Measurements from ENCODE around the gene ZNF483.
A peak's percentile ranks its signal among the peaks of the same experiment; 100 is the strongest.
"Not testable (repeated sequence)": the region's sequence is repeated elsewhere in the genome, so short reads cannot be mapped to it uniquely, and the experiment has no call there.

Gene ZNF483

GRCh38 chr9:111599092-111599954 is 74.3 kb downstream of the ZNF483 start, which contains the start of gene PTGR1:
Gene PTGR1, minus strand, starts transcription at chr9:111599647. Its CDS starts 2,225 bp downstream, at chr9:111597422.
- H3K9me3 ChIP-seq (ENCODE audit: control insufficient read depth, low read depth, low read length): no peaks in the 10 kb centered on the region
- peaks cover 6% of the 10 kb centered on the region for H3K36me3 ChIP-seq (ENCODE audit: control insufficient read depth, low read depth, low read length)
- peaks cover 8% of the 10 kb centered on the region for H3K27me3 ChIP-seq (ENCODE audit: control insufficient read depth, insufficient read depth, low read length)
- no peak within 1 kb of the TSS for H3K27ac ChIP-seq (ENCODE audit: low read length)
- peak within 1 kb of the TSS; percentile 89 for H3K4me3 ChIP-seq (ENCODE audit: low read length)
- peaks cover 3% of the 10 kb centered on the region for H3K4me1 ChIP-seq (ENCODE audit: control insufficient read depth, low read depth, low read length)
- peak within 1 kb of the TSS; percentile 59 for H3K9ac ChIP-seq (ENCODE audit: low read length)

DNA sequence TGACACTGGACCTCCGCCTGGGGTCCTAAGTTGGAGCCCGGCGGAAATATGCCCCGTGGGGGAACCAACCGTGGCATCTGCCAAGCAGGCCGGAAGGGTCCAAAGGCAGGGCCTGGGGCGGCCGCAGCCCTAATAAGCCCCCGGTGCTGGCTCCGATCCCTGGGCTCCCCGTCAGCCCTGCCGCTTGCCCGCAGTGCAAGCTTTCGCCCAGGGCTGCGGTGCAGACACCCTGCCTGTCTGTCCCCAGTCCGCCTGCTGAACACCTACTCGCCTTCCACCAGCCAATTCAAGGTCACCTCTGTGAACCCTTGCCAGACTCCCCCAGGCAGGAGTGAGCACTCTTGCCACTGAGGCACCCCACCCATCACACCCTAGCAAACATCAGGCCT is 75.0 kb downstream of the ZNF483 start:
- Histone ChIP-seq H3K27ac (ENCODE audit: low read length) (no peak overlapping the region), H3K4me3 (ENCODE audit: low read length) (peak overlapping the region; percentile 89), H3K9me3 (ENCODE audit: control insufficient read depth, low read depth, low read length) (no peaks in the 10 kb centered on the region), H3K4me1 (ENCODE audit: control insufficient read depth, low read depth, low read length) (peaks cover 3% of the 10 kb centered on the region), H3K36me3 (ENCODE audit: control insufficient read depth, low read depth, low read length) (peaks cover 6% of the 10 kb centered on the region), H3K27me3 (ENCODE audit: control insufficient read depth, insufficient read depth, low read length) (peaks cover 8% of the 10 kb centered on the region), H3K9ac (ENCODE audit: low read length) (peak overlapping the region; percentile 59)

GRCh38 chr9:111601237-111602018 is 76.4 kb downstream of the ZNF483 start:
- Histone ChIP-seq H3K36me3 (ENCODE audit: control insufficient read depth, low read depth, low read length) (no peaks in the 10 kb centered on the region), H3K4me3 (ENCODE audit: low read length) (no peak overlapping the region), H3K27ac (ENCODE audit: low read length) (no peak overlapping the region), H3K27me3 (ENCODE audit: control insufficient read depth, insufficient read depth, low read length) (peaks cover 8% of the 10 kb centered on the region), H3K9ac (ENCODE audit: low read length) (no peak overlapping the region), H3K9me3 (ENCODE audit: control insufficient read depth, low read depth, low read length) (no peaks in the 10 kb centered on the region), H3K4me1 (ENCODE audit: control insufficient read depth, low read depth, low read length) (peaks cover 3% of the 10 kb centered on the region)

DNA sequence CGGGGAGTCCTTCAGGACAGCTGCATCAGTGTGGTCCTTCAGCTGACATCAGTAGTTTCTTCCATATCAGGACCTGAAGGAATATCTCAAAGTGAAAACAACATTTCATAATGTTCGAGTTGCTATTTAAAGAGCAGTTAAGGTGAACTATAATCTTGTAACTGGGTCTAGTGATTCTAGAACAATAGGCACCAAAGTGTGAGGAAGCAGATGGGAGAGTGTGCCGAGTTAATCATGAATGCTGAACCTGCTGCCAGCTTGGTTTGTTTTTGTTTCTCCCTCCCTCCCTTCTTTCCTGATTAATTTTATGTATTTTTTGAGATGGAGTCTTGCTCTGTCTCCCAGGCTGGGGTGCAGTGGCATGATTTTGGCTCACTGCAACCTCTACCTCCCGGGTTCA is 78.1 kb downstream of the ZNF483 start:
- Histone ChIP-seq H3K27ac (ENCODE audit: low read length) (no peak overlapping the region), H3K36me3 (ENCODE audit: control insufficient read depth, low read depth, low read length) (no peaks in the 10 kb centered on the region), H3K4me3 (ENCODE audit: low read length) (no peak overlapping the region), H3K4me1 (ENCODE audit: control insufficient read depth, low read depth, low read length) (no peaks in the 10 kb centered on the region), H3K9me3 (ENCODE audit: control insufficient read depth, low read depth, low read length) (no peaks in the 10 kb centered on the region), H3K9ac (ENCODE audit: low read length) (no peak overlapping the region), H3K27me3 (ENCODE audit: control insufficient read depth, insufficient read depth, low read length) (peaks cover 8% of the 10 kb centered on the region)

DNA sequence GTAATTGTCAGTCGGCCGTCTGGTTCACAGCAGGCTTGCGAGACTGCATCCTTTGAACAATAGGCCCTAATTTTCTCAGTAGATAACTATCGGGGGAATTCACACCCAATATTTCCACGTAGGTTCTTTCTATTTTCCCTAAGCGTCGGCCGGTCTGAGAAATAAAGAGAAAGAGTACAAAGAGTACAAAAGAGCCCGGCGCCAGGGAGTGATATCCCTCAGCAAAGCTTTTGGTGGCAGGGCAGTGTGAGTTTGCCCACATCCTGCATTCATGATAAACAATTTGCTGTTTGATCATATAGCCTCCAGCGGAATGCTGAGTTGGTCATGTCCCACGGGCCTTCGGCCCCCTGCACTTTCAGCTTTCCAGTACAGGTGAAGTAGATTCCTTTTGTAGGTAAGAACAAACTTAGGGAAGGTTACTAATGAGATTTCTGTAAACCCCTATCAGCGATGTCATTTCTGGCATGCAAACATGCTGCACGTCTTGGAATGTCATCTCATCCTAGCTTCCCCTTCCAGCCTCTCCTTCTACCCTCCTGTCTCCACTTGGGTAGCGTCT is 79.2 kb downstream of the ZNF483 start:
- Histone ChIP-seq H3K4me3 (ENCODE audit: low read length) (no peak overlapping the region), H3K9ac (ENCODE audit: low read length) (no peak overlapping the region), H3K27ac (ENCODE audit: low read length) (no peak overlapping the region), H3K36me3 (ENCODE audit: control insufficient read depth, low read depth, low read length) (no peaks in the 10 kb centered on the region), H3K27me3 (ENCODE audit: control insufficient read depth, insufficient read depth, low read length) (peaks cover 4% of the 10 kb centered on the region), H3K9me3 (ENCODE audit: control insufficient read depth, low read depth, low read length) (no peaks in the 10 kb centered on the region), H3K4me1 (ENCODE audit: control insufficient read depth, low read depth, low read length) (no peaks in the 10 kb centered on the region)

GRCh38 chr9:111605041-111605559 is 80.1 kb downstream of the ZNF483 start:
- H3K27ac ChIP-seq (ENCODE audit: low read length): no peak overlapping the region
- H3K4me1 ChIP-seq (ENCODE audit: control insufficient read depth, low read depth, low read length): no peaks in the 10 kb centered on the region
- H3K9ac ChIP-seq (ENCODE audit: low read length): no peak overlapping the region
- H3K27me3 ChIP-seq (ENCODE audit: control insufficient read depth, insufficient read depth, low read length): peaks cover 2% of the 10 kb centered on the region
- H3K9me3 ChIP-seq (ENCODE audit: control insufficient read depth, low read depth, low read length): no peaks in the 10 kb centered on the region
- no peak overlapping the region for H3K4me3 ChIP-seq (ENCODE audit: low read length)
- no peaks in the 10 kb centered on the region for H3K36me3 ChIP-seq (ENCODE audit: control insufficient read depth, low read depth, low read length)

DNA sequence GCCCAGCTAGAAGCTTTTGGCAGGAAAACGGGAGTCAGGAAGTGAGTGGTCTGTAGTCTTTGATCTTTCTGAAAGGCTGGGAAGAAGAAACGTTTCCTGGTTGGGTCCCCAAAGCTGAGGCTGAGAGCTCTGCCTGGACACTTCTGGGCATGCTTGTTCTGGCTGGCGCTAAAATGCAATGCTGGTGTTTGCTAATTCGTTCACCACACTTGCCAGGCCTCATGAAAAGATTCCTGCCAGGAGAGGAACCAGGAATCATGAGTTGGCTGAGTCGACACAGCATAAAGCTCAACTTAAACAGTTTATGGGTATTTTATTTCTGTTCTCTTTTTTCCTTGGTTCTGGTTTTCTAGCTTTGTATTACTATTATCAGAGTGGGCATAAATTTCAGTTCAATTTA is 85.2 kb downstream of the ZNF483 start:
- no peak overlapping the region for H3K9ac ChIP-seq (ENCODE audit: low read length)
- H3K27me3 ChIP-seq (ENCODE audit: control insufficient read depth, insufficient read depth, low read length): no peaks in the 10 kb centered on the region
- H3K4me3 ChIP-seq (ENCODE audit: low read length): no peak overlapping the region
- no peaks in the 10 kb centered on the region for H3K36me3 ChIP-seq (ENCODE audit: control insufficient read depth, low read depth, low read length)
- no peak overlapping the region for H3K27ac ChIP-seq (ENCODE audit: low read length)
- H3K4me1 ChIP-seq (ENCODE audit: control insufficient read depth, low read depth, low read length): no peaks in the 10 kb centered on the region
- H3K9me3 ChIP-seq (ENCODE audit: control insufficient read depth, low read depth, low read length): no peaks in the 10 kb centered on the region

- no peak overlapping the region for H3K9ac ChIP-seq (ENCODE audit: low read length)
- H3K27me3 ChIP-seq (ENCODE audit: control insufficient read depth, insufficient read depth, low read length): no peaks in the 10 kb centered on the region
- no peaks in the 10 kb centered on the region for H3K36me3 ChIP-seq (ENCODE audit: control insufficient read depth, low read depth, low read length)
- no peak overlapping the region for H3K27ac ChIP-seq (ENCODE audit: low read length)
- H3K9me3 ChIP-seq (ENCODE audit: control insufficient read depth, low read depth, low read length): no peaks in the 10 kb centered on the region
- no peaks in the 10 kb centered on the region for H3K4me1 ChIP-seq (ENCODE audit: control insufficient read depth, low read depth, low read length)
- H3K4me3 ChIP-seq (ENCODE audit: low read length): no peak overlapping the region
Measured at GRCh38 chr9:111610845-111611244, 85.9 kb downstream of the ZNF483 start.

DNA sequence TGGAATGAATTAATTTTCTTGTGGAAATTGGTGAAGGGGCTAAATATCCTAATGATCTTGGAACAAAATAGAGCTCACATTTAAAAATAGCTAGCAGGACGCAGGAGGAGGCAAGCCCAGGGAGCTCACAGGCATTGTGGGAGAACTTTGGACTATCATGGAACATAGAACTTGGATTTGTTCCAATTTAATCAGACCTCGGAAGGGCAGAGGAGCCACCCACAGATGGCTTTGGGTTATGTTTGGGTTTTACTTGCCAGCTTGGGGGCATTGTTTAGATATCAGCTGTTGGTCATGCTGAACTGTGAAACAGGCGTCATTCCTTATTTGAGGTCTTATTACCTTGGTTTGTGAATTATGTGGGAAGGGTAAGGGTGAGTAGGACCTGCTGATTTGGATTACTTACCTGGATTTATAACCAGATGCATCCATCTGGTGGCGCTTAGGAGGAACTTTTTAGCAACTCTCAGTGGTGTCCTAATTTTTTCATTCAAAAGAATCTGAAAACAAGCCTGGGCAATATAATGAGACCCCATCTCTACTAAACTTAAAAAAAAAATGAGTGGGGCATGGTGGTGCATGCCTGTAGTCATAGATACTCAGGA is 88.6 kb downstream of the ZNF483 start:
- no peaks in the 10 kb centered on the region for H3K4me1 ChIP-seq (ENCODE audit: control insufficient read depth, low read depth, low read length)
- no peak overlapping the region for H3K27ac ChIP-seq (ENCODE audit: low read length)
- H3K36me3 ChIP-seq (ENCODE audit: control insufficient read depth, low read depth, low read length): no peaks in the 10 kb centered on the region
- H3K4me3 ChIP-seq (ENCODE audit: low read length): no peak overlapping the region
- H3K9me3 ChIP-seq (ENCODE audit: control insufficient read depth, low read depth, low read length): no peaks in the 10 kb centered on the region
- no peaks in the 10 kb centered on the region for H3K27me3 ChIP-seq (ENCODE audit: control insufficient read depth, insufficient read depth, low read length)
- H3K9ac ChIP-seq (ENCODE audit: low read length): no peak overlapping the region

- Histone ChIP-seq H3K9ac (ENCODE audit: low read length) (no peak overlapping the region), H3K27me3 (ENCODE audit: control insufficient read depth, insufficient read depth, low read length) (no peaks in the 10 kb centered on the region), H3K36me3 (ENCODE audit: control insufficient read depth, low read depth, low read length) (no peaks in the 10 kb centered on the region), H3K4me3 (ENCODE audit: low read length) (no peak overlapping the region), H3K9me3 (ENCODE audit: control insufficient read depth, low read depth, low read length) (no peaks in the 10 kb centered on the region), H3K4me1 (ENCODE audit: control insufficient read depth, low read depth, low read length) (no peaks in the 10 kb centered on the region), H3K27ac (ENCODE audit: low read length) (no peak overlapping the region)
Measured at GRCh38 chr9:111615928-111616327, 90.9 kb downstream of the ZNF483 start.

GRCh38 chr9:111617349-111617748 is 92.4 kb downstream of the ZNF483 start:
- H3K4me3 ChIP-seq (ENCODE audit: low read length); H3K9ac ChIP-seq (ENCODE audit: low read length); H3K36me3 ChIP-seq (ENCODE audit: control insufficient read depth, low read depth, low read length); H3K4me1 ChIP-seq (ENCODE audit: control insufficient read depth, low read depth, low read length); H3K27ac ChIP-seq (ENCODE audit: low read length); H3K9me3 ChIP-seq (ENCODE audit: control insufficient read depth, low read depth, low read length); H3K27me3 ChIP-seq (ENCODE audit: control insufficient read depth, insufficient read depth, low read length): not testable (repeated sequence)
